NCI-H2196 (cell line): ENCODE measurements around the gene KIF22.
A peak's percentile ranks its signal among the peaks of the same experiment; 100 is the strongest.
"Not testable (repeated sequence)": the region's sequence is repeated elsewhere in the genome, so short reads cannot be mapped to it uniquely, and the experiment has no call there.

ENCODE experiments used
- DNase-seq: peaks from one replicate; lab custom pipeline; 2025; ENCODE audit not compliant: unreplicated experiment; lab: John Stamatoyannopoulos, UW

KIF22 gene

GRCh38 chr16:29790183-29790948, at the start of gene KIF22:
TSS of gene KIF22 (plus strand) at chr16:29790751. CDS start at chr16:29790760, 9 bp downstream.
- peak; percentile 99 for DNase-seq

GRCh38 chr16:29742683-29743275, 47.8 kb upstream of the KIF22 start:
- DNase-seq: no peak

GRCh38 chr16:29743475-29743826, 47.1 kb upstream of the KIF22 start:
- no peak for DNase-seq

- no peak for DNase-seq
These were observed 46.6 kb upstream of the KIF22 start for GRCh38 chr16:29743827-29744531.

- no peak for DNase-seq
These were observed 45.9 kb upstream of the KIF22 start for GRCh38 chr16:29744541-29745101.

GRCh38 chr16:29745121-29745852, 45.3 kb upstream of the KIF22 start:
- DNase-seq: no peak

GRCh38 chr16:29745853-29746345, 44.7 kb upstream of the KIF22 start, which contains the start of gene C16orf54:
TSS of gene C16orf54 (minus strand) at chr16:29745990. CDS start at chr16:29744951, 1,039 bp downstream.
- no peak for DNase-seq

- not testable (repeated sequence) for DNase-seq
These were observed 44.0 kb upstream of the KIF22 start for GRCh38 chr16:29746518-29746917.

GRCh38 chr16:29747947-29748759, 42.4 kb upstream of the KIF22 start:
- no peak for DNase-seq

- not testable (repeated sequence) for DNase-seq
These were observed 41.8 kb upstream of the KIF22 start for GRCh38 chr16:29748760-29749149.

GRCh38 chr16:29753516-29753915, 37.0 kb upstream of the KIF22 start:
- no peak for DNase-seq

- no peak for DNase-seq
These were observed 33.9 kb upstream of the KIF22 start for GRCh38 chr16:29756654-29757053.

- not testable (repeated sequence) for DNase-seq
These were observed 33.5 kb upstream of the KIF22 start for GRCh38 chr16:29757086-29757485.

GRCh38 chr16:29757950-29758466, 32.5 kb upstream of the KIF22 start:
- no peak for DNase-seq

GRCh38 chr16:29760567-29761279, 29.8 kb upstream of the KIF22 start:
- DNase-seq: peak; percentile 69

- DNase-seq: not testable (repeated sequence)
These were observed 29.3 kb upstream of the KIF22 start for GRCh38 chr16:29761280-29761651.

- peak; percentile 7 for DNase-seq
These were observed 28.7 kb upstream of the KIF22 start for GRCh38 chr16:29761882-29762281.

GRCh38 chr16:29763326-29763725, 27.2 kb upstream of the KIF22 start:
- DNase-seq: no peak
